ENCODE data around the gene MED12L. TPM values are rescaled to one million over a fixed set of nuclear protein-coding genes. Genes with fewer than 3 reads are reported as not detected.

Gene MED12L
- total RNA-seq, 2 experiments from 2014 or later, result 12.6 to 32.7 TPM

GRCh38 chr3:151357463-151357850, 272.0 kb downstream of the MED12L start:
- peaks cover 10% of the 10 kb centered on the region; the same call in 1 of the 2 replicates for H3K36me3 ChIP-seq (ENCODE audit: insufficient read depth, low read length)
- intact Hi-C loops (cut with micrococcal nuclease; ENCODE audit: unreplicated experiment), result no loop called here
- H3K4me3 ChIP-seq (ENCODE audit: low read depth, low read length, poor library complexity, severe bottlenecking), result no peak overlapping the region
- no peak overlapping the region for H3K4me2 ChIP-seq (ENCODE audit: low read length)
- TF ChIP-seq CTCF (conservative IDR thresholded peaks at IDR 0.05; ENCODE audit: low read length) (no peak), EZH2phosphoT487 (IDR thresholded peaks at IDR 0.05; ENCODE audit: borderline replicate concordance, low read depth, low read length) (no peak)
- BruUV-seq (replicated peaks), result no TSS peak
- POLR2A ChIA-PET, result interaction anchor here (1.0 to 1.3 kb wide), 3 partner anchors 10 to 89 kb away, joined by 3 to 4 read pairs (median 3); no protein-coding TSS in a partner anchor
- no peaks in the 10 kb centered on the region for H3K79me2 ChIP-seq (ENCODE audit: insufficient read depth, low read depth, low read length)
- no peaks in the 10 kb centered on the region for H3K9me2 ChIP-seq (ENCODE audit: insufficient read depth, low read length)
- no peaks in the 10 kb centered on the region for H3K9me3 ChIP-seq (ENCODE audit: low read length)
- no peaks in the 10 kb centered on the region for H3K4me1 ChIP-seq (ENCODE audit: insufficient read depth, low read length, poor library complexity, severe bottlenecking)
- no peak for DNase-seq (ENCODE audit: low spot score)
- H2AFZ ChIP-seq (ENCODE audit: low read length), result no peak overlapping the region
- no peak overlapping the region for H3K27ac ChIP-seq (ENCODE audit: low read depth, low read length, poor library complexity, severe bottlenecking)
- H4K20me1 ChIP-seq (ENCODE audit: insufficient read depth, low read length), result no peaks in the 10 kb centered on the region; the same call in 1 of the 2 replicates
- CTCF ChIA-PET (ENCODE audit: unreplicated experiment), result no interaction called here

DNA sequence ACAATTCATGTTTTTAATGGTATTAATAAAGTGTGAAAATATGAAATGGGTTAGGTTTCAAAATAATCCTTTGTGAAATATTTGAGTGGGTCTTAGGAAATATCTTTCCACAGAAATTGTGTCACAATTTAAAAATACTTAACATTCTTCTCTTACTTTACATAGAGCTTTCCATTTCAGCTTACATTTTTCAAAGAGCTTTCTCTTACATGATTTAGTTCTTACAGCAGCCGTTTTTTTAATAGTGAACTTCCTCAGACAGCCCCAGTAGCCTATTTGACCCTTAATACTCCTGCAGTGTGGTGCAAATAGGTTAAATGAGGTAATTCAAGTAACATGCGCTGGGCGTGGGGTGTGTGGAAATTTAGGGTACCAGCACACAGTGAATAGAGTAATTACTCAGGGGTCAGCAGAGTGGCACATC, 277.3 kb downstream of the MED12L start:
- no peak overlapping the region for H3K4me3 ChIP-seq (ENCODE audit: low read depth, low read length, poor library complexity, severe bottlenecking)
- no TSS peak for BruUV-seq (replicated peaks)
- ChIA-PET CTCF (ENCODE audit: unreplicated experiment) (no interaction called here), POLR2A (interaction anchor here (0.6 to 2.1 kb wide), 3 partner anchors 15 to 157 kb away, joined by 3 to 8 read pairs (median 6); no protein-coding TSS in a partner anchor)
- H4K20me1 ChIP-seq (ENCODE audit: insufficient read depth, low read length), result no peaks in the 10 kb centered on the region
- peaks cover 2% of the 10 kb centered on the region; the same call in 1 of the 2 replicates for H3K36me3 ChIP-seq (ENCODE audit: insufficient read depth, low read length)
- intact Hi-C loops (cut with micrococcal nuclease; ENCODE audit: unreplicated experiment), result no loop called here
- H3K4me1 ChIP-seq (ENCODE audit: insufficient read depth, low read length, poor library complexity, severe bottlenecking), result no peaks in the 10 kb centered on the region
- TF ChIP-seq EZH2phosphoT487 (IDR thresholded peaks at IDR 0.05; ENCODE audit: borderline replicate concordance, low read depth, low read length), result no peak
- no peak for TF ChIP-seq CTCF (conservative IDR thresholded peaks at IDR 0.05; ENCODE audit: low read length)
- no peak overlapping the region for H3K4me2 ChIP-seq (ENCODE audit: low read length)
- DNase-seq (ENCODE audit: low spot score), result no peak
- no peaks in the 10 kb centered on the region for H3K9me2 ChIP-seq (ENCODE audit: insufficient read depth, low read length)
- H3K9me3 ChIP-seq (ENCODE audit: low read length), result no peaks in the 10 kb centered on the region
- H3K79me2 ChIP-seq (ENCODE audit: insufficient read depth, low read depth, low read length), result no peaks in the 10 kb centered on the region
- H3K27ac ChIP-seq (ENCODE audit: low read depth, low read length, poor library complexity, severe bottlenecking), result no peak overlapping the region
- H2AFZ ChIP-seq (ENCODE audit: low read length), result no peak overlapping the region

DNA sequence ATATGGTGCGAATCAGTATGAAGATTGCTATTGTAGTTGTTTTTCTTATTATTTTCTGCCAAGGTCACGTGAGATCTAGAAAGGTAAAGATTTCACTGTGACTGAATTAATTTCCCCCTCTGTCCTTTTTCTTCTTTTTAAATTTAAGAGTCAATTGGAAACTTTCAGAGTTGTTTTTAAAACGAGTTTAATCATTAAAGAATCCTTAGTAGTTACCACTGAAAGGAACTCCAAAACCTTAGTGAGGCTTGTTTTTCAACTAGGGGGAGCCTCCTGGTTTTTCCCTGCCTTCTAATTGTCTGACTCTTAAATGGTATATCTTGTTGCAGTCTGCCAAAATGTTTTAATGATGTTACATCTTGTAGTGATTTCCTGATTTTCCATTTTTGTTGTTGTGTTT, 281.5 kb downstream of the MED12L start:
- intact Hi-C loops (cut with micrococcal nuclease; ENCODE audit: unreplicated experiment), result no loop called here
- peaks cover 9% of the 10 kb centered on the region; the same call in 1 of the 2 replicates for H3K36me3 ChIP-seq (ENCODE audit: insufficient read depth, low read length)
- no peak for TF ChIP-seq EZH2phosphoT487 (IDR thresholded peaks at IDR 0.05; ENCODE audit: borderline replicate concordance, low read depth, low read length)
- no peak for TF ChIP-seq CTCF (conservative IDR thresholded peaks at IDR 0.05; ENCODE audit: low read length)
- DNase-seq (ENCODE audit: low spot score), result no peak
- H2AFZ ChIP-seq (ENCODE audit: low read length), result no peak overlapping the region
- no peaks in the 10 kb centered on the region for H3K9me2 ChIP-seq (ENCODE audit: insufficient read depth, low read length)
- H3K27ac ChIP-seq (ENCODE audit: low read depth, low read length, poor library complexity, severe bottlenecking), result no peak overlapping the region
- POLR2A ChIA-PET, result interaction anchor here (0.8 kb wide), 1 partner anchor 9 kb away, joined by 4 read pairs; no protein-coding TSS in a partner anchor
- H3K4me1 ChIP-seq (ENCODE audit: insufficient read depth, low read length, poor library complexity, severe bottlenecking), result no peaks in the 10 kb centered on the region
- no peaks in the 10 kb centered on the region for H3K79me2 ChIP-seq (ENCODE audit: insufficient read depth, low read depth, low read length)
- H3K9me3 ChIP-seq (ENCODE audit: low read length), result no peaks in the 10 kb centered on the region
- no peaks in the 10 kb centered on the region for H4K20me1 ChIP-seq (ENCODE audit: insufficient read depth, low read length)
- no peak overlapping the region for H3K4me3 ChIP-seq (ENCODE audit: low read depth, low read length, poor library complexity, severe bottlenecking)
- no peak overlapping the region for H3K4me2 ChIP-seq (ENCODE audit: low read length)
- CTCF ChIA-PET (ENCODE audit: unreplicated experiment), result no interaction called here
- BruUV-seq (replicated peaks), result no TSS peak

All from OCI-LY7 (cell line).